HG03432 (cell line): ENCODE measurements around the gene FOLR1.

Experiments used
- ATAC-seq: cut with Tn5 transposase; IDR thresholded peaks from one replicate; pipeline ENCODE4 v1.9.1; 2021; ENCODE audit warnings: mild to moderate bottlenecking, moderate library complexity; ENCODE audit not compliant: unreplicated experiment

The FOLR1 gene

DNA sequence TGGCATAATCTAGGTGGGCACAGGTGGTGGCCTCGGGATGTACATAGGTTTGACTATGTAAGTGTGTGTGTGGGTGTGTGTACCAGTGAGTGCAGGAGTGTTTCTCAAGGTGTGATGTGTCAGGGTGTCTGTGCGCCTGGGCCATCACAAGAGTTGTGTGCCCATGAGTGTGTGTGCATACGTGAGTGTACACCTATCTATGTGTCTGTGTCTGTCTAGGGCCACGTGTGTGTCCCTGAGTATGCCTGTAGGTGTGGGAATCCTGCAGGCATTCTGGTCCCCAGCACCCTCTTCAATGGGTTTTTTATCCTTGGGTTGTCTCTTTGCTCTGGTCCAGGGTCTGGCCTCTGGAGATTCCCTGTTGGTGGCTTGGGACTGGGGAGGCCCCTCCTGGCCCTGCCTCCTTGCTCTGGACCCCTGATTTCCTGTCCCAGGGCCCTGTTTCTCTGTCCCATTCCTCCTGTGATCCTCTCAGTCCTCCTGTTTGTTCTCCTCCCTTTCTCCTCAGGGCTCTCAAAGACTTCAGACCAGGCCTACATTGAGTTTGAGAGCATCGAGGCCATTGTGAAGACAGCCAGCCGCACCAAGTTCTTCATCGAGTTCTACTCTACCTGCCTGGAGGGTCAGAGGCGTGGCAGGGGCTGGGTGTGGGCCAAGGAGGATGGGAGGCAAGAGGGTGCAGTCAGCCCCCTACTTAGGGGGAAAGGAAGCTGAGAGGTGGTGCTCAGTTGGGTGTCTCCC is 42.0 kb downstream of the FOLR1 start:
- no peak for ATAC-seq

DNA sequence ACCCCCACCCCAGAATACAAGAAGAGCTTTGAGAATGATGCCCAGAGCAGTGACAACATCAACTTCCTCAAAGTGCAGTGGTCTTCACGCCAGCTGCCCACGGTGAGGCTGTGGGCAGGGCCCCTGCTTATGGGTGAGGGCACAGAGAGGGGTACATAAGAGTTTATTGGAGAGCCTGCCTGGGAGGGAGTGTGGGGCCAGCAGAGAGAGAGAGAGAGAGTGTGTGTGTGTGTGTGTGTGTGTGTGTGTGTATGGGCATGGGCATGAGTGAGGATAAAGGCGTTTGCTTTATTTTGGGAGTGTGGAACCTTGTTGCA is 42.5 kb downstream of the FOLR1 start:
- no peak for ATAC-seq

DNA sequence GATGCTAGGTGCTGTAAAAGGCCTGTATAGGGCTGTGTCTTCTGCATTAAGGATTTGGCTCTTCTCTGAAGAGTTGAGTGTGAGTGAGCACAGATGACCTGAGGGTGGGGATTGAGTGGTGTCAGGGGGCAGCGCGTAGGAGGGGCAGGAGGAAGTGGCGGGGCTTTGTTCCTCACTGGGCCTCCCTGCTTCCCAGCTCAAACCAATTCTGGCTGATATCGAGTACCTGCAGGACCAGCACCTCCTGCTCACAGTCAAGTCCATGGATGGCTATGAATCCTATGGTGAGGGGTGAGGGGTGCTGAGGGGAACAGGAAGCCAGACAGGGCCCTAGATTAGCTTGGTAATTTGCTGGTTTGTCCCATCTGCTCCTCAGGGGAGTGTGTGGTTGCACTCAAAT is 43.0 kb downstream of the FOLR1 start:
- no peak for ATAC-seq

DNA sequence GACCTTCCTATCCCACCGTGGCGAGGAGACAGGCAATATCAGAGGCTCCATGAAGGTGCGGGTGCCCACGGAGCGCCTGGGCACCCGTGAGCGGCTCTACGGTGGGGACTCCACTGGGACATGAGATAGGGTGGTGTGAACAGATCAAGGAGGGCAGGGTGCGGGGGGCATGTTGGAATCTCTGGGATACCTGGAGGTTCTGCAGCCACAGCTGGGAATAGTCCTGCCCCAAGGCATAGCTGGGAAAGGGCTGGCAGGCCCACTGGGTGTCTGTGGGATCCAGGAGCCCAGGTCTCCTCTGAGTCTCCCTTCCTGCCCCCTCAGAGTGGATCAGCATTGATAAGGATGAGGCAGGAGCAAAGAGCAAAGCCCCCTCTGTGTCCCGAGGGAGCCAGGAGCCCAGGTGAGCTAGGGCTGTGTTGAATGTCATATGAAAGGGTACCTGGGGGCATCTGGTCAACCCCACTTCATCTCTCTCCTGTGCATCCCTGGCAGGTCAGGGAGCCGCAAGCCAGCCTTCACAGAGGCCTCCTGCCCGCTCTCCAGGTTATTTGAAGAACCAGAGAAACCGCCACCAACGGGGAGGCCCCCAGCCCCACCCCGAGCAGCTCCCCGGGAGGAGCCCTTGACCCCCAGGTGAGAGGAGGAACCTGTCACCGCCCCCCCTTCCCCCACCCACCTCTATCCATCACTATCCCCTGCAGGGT is 43.6 kb downstream of the FOLR1 start:
- ATAC-seq = no peak

DNA sequence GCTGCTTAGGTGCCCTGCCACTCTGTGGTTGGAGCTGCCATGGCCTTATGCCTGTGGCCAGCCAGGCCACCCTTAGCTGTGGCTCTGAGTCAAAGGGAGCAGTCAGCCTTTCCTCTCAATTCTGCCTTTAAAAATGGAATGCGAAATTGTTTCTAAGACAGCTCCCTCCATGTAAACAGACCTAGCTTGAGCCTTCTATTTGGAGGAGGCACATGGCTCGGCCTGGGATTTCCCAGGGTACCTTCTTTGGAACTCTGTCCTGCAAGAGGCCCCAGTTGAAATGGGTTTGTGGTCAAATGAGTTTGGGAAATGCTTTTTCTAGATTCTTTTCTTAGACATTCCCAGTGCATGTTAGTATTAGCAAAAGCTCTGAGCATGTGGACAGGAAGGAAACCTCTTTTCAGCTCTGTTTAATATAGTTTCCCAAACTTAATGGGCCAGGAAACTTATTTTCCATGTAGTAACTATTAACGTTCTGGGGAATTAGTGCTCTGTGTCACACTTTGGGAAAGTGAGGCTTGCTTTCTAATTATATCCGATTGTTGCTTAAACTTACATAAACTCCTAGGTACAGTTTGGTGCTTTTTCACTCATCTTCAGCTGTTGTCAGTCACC is 44.2 kb downstream of the FOLR1 start:
- ATAC-seq = no peak

DNA sequence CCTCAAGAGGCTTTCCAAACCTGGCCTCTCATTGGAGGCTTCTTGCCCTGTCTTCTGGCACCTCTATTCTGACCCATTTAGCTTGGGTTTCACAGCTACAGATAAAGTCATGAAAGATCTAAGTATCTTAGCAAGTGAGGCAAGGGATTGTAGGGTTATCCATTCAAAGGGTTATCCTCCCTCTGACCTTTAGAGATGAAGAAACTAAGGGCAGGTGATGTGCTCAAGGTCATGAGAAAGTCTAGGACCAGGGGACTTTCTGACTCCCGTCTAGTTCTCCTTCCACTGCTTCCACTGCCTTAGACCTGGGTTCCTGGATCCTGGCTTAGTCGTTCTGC is 44.8 kb downstream of the FOLR1 start:
- no peak for ATAC-seq

DNA sequence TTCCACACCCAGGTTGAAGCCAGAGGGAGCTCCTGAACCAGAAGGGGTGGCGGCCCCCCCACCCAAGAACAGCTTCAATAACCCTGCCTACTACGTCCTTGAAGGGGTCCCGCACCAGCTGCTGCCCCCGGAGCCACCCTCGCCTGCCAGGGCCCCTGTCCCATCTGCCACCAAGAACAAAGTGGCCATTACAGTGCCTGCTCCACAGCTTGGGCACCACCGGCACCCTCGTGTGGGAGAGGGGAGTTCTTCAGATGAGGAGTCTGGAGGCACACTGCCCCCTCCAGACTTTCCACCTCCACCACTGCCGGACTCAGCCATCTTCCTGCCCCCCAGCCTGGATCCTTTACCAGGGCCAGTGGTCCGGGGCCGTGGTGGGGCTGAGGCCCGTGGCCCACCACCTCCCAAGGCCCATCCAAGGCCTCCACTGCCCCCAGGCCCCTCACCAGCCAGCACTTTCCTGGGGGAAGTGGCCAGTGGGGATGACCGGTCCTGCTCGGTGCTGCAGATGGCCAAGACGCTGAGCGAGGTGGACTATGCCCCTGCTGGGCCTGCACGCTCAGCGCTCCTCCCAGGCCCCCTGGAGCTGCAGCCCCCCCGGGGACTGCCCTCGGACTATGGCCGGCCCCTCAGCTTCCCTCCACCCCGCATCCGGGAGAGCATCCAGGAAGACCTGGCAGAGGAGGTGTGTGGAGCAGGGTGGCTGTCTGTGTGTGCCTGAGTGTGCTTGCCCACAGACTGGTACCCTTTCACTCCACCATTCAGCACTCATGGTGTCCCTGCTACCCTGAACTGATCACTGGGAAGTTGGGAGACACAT is 45.4 kb downstream of the FOLR1 start:
- ATAC-seq = no peak

DNA sequence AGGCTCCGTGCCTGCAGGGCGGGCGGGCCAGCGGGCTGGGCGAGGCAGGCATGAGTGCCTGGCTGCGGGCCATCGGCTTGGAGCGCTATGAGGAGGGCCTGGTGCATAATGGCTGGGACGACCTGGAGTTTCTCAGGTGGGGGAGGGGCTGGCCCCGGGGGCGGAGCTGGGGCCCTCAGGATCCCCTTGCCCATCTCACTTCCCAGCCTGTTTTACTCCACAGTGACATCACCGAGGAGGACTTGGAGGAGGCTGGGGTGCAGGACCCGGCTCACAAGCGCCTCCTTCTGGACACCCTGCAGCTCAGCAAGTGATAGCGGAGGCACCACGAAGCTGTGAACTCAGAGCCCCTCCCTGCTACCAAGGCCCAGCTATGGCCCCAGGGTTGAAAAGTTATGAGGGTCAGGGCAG is 46.1 kb downstream of the FOLR1 start:
- ATAC-seq = no peak

DNA sequence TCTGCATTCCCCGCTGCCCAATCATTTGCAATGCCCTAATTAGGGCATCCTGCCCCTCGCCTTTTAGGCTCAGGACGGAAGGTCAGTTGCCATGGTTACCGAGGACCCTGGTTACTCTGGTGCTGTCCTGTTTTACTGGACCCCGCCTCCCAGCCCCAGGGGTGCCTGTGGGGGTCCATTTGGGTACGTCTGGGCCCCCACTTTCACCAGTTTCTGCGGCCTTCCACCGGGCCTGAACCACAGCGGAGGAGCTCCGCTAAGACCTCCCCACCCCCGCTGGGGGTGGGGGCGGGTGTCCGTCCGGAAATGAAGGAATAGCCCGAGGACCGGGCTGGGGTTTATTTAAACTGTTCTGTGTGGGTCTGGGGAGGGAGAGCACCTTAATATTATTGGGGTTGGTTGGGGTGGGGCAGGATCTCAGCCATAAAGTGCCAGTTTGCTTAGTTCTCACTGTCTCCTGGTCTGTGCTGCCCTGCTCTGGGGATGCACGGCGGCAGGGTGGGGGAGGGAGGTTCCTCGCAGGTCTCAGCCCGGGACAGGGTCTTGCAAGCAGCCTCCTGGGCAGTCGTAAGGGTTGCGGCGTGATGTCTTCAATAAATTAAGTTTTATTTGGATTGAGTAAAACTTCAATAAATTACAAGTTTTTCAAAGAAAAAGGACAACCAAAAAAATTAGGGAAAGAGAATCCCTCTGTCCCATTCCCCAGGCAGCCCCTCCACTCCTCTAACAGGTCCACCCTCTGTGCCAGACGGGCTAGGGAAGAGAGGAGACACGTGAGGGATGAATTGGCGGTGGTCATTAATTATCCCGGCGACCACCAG is 46.8 kb downstream of the FOLR1 start:
- ATAC-seq = no peak

DNA sequence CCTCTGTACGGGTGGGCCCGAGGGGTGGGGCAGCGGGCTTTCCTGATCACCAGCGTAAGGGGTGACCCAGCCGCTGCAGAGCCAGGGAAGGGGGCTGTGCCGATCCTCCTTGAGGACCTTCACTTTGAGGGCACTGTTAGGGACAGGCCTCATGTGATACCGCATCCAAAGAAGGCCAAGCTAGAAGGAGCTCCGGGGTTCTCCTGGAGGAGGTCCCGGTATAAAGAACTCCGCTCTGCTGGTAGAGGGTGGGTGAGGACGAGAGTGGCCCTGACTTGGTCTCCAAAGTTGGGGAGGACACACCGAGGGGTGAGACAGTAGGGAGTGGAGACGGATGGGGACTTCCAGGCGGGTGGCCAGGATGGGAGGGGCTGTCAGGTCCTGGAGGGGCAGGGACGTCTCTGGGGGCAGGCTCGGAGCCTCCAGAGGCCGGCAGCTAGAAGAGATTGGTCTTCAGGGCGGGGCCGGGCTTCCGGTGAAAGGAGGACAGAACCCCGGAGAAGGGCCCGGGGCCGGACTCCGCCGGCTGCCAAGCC is 47.4 kb downstream of the FOLR1 start:
- ATAC-seq = no peak

DNA sequence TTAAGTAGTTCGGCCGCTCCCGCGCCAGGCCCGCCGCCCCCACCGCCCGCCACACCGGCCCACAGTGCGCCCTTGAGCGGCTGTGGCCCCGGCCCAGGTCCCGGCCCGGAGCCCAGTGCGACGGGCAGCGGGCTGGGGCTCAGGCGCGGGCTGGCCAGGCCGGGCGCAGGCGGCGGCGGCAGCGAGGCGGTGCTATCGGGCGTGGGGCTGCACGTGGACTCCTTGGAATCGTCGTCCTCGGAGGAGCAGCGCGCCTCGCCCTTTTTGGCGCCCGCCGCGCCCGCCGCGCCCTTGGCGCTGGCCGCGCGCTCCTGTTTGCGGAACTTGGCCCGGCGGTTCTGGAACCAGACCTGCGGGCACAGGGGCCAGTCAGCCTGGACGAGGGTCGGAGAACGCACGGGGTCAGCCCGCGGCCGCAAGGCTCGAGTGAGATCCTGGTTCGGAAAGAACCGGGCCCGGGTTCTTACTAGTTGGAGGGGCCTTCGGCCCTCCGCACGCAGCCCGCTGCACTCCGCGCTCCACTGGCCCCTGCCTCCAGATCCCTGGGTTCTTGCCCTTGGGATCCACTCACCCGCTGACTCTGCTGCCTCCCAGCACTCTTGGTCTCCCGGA is 48.0 kb downstream of the FOLR1 start:
- no peak for ATAC-seq

DNA sequence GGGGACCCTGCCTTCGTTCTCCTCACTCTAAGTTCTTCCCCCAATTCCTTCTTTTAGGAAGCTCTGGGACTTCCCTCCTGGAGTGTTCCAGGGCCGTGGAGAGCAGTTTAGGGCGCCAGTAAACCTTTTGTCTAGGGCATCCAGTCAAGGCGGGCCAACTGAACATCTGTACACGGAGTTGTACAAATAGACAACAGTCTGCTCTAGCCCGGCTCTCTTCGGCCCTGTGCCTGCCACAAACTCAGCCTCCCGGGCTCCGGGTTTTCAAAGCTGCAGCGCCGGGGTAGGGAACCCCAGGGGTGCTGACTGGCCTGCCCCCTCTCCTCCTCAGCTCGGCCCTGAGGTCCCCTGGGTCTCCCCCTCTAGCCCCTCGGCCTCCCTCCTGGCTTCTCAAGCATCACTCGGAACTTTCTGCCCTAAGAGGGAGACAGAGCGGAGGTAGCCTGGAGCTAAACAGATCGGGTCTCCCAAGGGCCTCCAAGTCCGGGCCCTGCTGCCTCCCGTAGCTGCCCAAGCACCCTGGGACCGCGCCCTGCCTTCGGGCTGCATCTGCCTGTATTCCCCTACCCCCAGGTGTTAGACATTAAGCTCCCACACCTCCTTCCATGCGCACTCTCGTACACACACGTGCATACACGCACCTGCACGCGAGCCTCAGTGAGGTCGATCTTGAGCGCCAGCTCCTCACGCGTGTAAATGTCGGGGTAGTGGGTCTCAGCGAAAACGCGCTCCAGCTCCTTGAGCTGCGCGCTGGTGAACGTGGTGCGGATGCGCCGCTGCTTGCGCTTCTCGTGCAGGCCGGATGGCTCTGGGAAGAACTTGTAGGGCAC is 48.7 kb downstream of the FOLR1 start:
- ATAC-seq = no peak

DNA sequence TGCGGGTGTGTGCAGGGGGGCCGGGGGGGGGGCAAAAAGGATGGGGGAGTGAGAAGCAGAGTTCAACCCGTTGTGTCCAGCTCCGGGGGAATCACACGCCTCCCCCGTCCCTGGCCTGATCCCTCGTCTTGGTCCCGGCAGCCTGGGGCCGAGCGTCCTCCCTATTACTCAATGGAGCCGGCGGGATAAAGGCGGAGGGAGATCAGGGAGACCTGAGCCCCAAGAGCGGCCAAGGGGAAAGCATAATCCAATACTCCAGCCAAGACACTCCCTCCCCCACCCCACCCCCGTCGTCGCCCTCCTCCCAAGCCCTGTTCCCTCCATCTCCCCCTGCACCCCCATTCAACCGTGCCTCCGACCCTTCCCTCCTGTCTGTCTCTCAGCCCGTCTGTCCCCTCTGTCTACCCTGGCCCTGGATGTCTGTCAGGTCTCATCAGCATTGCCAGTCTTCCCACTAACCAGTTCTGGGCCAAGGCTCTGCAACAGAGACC is 49.4 kb downstream of the FOLR1 start:
- ATAC-seq = no peak

DNA sequence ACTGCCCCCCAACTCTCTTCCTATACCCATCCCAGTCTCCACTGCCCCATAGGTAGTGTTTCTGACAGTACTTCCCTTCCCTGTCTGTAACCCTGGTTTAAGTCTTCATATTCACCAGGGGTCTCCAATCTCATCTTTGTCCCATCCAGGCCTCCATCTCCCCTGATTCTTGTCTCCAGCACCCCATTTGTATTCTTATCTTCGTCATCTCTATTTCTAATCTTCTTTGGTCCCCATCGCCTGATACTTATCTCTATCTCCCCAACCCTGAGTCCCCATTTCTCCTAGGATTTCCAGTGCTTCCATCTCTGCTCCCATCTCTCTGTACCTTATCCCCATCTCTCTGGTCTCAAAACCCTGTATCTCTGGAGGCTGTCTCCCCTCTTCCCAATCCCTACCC is 50.2 kb downstream of the FOLR1 start:
- ATAC-seq = no peak

DNA sequence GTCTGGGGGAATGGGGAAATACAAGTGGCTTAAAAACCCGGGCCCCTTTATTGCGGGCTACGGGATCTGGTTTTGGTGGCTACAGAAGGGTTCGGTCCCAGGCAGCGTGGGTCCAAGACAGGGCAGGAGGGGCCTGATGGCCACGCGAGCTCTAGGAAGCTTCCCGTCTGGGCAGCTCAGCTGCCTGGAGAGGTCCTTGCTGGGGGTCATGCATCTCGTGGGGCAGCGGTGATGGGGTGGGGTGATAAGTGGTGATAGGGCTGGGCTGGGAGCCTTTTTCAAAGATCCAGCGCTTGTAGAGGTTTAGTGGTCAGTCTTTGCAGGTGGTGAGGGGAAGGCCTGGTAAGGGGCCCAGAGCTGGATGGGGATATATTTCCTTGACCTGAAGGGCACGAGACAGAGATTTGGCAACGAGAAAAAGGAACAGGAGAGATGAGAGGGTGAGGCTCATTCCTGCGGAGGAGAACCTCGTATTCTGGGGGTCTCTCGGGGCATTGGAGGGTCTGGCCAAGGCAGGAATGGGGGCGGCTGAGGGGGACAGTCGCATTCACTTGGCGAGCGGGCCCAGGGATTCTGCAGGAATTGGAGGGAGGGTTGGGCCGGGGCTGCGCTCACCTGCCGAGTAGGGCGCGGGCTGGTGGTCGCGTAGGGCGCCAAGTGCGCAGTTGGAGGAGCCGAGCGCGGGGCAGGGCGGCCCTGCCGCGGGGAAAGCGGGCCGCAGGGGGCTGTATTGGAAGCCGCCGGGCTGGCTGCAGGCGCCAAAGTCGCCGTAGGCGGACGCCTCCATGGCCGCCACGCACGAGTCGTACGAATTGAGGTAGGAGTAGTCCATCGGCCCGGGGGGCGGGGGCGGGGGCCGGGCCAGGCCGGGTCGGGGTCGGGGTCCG is 51.5 kb downstream of the FOLR1 start:
- ATAC-seq = no peak

DNA sequence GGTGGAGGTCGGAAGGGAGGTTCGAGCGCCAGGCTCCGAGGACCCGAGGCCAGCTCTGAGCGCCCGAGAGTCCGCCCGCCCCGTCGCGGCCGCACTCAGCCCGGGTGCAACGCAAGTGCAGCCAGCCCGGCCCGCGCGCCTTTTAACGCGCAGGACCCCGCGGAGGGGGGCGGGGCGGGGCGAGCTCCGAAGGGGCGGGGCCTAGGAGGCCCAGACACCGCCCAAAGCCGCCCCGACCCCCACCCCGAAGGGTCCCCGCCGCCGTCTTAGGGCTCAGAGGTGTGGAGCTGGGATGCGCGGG is 52.1 kb downstream of the FOLR1 start, which contains the start of gene PHOX2A:
PHOX2A (minus strand) TSS at position 117 of the 301 bp plus-strand sequence. CDS start 172 bp downstream, outside the sequence.
- ATAC-seq = no peak

DNA sequence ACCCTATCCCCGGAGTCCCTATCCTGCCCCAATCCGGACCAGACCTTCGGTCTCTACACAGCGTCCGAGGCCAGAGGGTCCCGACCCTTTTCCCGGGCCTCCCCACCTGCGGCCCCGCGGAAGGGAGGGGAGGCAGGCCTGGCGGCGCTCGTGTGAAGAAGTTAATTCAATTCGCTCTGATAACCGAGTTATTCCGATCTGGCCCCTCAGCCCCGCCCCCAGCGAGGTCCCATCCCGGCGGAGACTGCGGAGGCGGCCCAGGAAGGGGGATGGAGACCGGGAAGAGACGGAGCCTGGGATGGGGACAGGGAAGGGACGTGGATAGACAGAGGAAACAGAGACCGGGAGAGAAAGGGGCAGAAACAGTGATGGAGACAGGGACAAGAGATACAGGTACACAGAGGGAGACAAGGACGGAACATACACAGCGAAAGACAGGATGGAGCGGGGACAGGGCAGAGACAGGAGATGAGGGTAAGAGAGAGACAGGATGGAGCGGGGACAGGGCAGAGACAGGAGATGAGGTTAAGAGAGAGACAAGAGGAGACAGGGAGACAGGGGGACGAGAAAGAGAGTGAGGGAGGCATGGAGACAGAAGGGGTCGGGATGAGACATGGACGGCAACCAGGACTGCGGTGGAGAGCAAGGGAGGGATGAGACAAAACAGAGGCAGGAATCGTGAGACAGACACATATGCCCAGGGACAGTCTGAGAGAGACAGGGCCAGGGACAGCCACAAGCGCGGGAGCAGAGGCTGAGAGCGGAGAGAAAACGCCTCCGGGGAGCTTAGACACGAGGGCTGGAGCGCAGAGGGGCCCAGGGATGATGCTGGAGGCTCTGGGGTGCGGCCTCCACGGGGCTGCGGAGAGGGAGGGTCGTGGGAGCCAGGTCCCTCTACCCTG is 52.7 kb downstream of the FOLR1 start:
- no peak for ATAC-seq
